ENCODE measurements around the gene MLXIP.

DNA sequence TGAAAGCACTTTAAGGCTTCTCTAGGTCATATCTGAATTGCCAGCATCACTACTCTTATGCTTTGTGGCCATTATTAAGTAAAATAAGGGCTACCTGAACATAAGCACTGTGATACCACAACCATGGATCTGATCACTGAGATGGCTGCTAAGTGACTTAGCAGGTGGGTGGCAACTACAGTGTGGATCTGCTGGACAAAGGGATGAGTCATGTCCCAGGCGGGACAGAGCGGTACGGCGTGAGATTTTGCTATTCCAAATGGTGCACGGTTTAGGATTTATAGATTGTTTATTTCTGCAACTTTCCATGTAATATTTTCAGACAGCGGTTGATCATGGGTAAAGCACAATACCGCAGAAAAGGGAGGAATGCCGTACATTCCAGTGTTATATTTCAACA is 39.4 kb downstream of the MLXIP start:
- TF ChIP-seq, protein P1, sequence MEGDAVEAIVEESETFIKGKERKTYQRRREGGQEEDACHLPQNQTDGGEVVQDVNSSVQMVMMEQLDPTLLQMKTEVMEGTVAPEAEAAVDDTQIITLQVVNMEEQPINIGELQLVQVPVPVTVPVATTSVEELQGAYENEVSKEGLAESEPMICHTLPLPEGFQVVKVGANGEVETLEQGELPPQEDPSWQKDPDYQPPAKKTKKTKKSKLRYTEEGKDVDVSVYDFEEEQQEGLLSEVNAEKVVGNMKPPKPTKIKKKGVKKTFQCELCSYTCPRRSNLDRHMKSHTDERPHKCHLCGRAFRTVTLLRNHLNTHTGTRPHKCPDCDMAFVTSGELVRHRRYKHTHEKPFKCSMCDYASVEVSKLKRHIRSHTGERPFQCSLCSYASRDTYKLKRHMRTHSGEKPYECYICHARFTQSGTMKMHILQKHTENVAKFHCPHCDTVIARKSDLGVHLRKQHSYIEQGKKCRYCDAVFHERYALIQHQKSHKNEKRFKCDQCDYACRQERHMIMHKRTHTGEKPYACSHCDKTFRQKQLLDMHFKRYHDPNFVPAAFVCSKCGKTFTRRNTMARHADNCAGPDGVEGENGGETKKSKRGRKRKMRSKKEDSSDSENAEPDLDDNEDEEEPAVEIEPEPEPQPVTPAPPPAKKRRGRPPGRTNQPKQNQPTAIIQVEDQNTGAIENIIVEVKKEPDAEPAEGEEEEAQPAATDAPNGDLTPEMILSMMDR (conservative IDR thresholded peaks at IDR 0.05; ENCODE audit: low read depth in 2 of 2): no peak
- TF ChIP-seq, protein P2, sequence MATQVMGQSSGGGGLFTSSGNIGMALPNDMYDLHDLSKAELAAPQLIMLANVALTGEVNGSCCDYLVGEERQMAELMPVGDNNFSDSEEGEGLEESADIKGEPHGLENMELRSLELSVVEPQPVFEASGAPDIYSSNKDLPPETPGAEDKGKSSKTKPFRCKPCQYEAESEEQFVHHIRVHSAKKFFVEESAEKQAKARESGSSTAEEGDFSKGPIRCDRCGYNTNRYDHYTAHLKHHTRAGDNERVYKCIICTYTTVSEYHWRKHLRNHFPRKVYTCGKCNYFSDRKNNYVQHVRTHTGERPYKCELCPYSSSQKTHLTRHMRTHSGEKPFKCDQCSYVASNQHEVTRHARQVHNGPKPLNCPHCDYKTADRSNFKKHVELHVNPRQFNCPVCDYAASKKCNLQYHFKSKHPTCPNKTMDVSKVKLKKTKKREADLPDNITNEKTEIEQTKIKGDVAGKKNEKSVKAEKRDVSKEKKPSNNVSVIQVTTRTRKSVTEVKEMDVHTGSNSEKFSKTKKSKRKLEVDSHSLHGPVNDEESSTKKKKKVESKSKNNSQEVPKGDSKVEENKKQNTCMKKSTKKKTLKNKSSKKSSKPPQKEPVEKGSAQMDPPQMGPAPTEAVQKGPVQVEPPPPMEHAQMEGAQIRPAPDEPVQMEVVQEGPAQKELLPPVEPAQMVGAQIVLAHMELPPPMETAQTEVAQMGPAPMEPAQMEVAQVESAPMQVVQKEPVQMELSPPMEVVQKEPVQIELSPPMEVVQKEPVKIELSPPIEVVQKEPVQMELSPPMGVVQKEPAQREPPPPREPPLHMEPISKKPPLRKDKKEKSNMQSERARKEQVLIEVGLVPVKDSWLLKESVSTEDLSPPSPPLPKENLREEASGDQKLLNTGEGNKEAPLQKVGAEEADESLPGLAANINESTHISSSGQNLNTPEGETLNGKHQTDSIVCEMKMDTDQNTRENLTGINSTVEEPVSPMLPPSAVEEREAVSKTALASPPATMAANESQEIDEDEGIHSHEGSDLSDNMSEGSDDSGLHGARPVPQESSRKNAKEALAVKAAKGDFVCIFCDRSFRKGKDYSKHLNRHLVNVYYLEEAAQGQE (IDR thresholded peaks at IDR 0.05; ENCODE audit: unreplicated experiment): no peak
- TF ChIP-seq EZH2 (IDR thresholded peaks at IDR 0.05; ENCODE audit: low read depth, unreplicated experiment): no peak
- TF ChIP-seq POLR2AphosphoS5 (IDR thresholded peaks at IDR 0.05; ENCODE audit: low read depth): no peak
- TF ChIP-seq EZH2phosphoT487 (IDR thresholded peaks at IDR 0.05; ENCODE audit: unreplicated experiment): no peak
- no peak for TF ChIP-seq CREB1 (CRISPR knock-in tag; IDR thresholded peaks at IDR 0.05; ENCODE audit: low read depth)
- TF ChIP-seq, protein P3, sequence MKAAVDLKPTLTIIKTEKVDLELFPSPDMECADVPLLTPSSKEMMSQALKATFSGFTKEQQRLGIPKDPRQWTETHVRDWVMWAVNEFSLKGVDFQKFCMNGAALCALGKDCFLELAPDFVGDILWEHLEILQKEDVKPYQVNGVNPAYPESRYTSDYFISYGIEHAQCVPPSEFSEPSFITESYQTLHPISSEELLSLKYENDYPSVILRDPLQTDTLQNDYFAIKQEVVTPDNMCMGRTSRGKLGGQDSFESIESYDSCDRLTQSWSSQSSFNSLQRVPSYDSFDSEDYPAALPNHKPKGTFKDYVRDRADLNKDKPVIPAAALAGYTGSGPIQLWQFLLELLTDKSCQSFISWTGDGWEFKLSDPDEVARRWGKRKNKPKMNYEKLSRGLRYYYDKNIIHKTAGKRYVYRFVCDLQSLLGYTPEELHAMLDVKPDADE (IDR thresholded peaks at IDR 0.05): no peak
- TF ChIP-seq, protein P4, sequence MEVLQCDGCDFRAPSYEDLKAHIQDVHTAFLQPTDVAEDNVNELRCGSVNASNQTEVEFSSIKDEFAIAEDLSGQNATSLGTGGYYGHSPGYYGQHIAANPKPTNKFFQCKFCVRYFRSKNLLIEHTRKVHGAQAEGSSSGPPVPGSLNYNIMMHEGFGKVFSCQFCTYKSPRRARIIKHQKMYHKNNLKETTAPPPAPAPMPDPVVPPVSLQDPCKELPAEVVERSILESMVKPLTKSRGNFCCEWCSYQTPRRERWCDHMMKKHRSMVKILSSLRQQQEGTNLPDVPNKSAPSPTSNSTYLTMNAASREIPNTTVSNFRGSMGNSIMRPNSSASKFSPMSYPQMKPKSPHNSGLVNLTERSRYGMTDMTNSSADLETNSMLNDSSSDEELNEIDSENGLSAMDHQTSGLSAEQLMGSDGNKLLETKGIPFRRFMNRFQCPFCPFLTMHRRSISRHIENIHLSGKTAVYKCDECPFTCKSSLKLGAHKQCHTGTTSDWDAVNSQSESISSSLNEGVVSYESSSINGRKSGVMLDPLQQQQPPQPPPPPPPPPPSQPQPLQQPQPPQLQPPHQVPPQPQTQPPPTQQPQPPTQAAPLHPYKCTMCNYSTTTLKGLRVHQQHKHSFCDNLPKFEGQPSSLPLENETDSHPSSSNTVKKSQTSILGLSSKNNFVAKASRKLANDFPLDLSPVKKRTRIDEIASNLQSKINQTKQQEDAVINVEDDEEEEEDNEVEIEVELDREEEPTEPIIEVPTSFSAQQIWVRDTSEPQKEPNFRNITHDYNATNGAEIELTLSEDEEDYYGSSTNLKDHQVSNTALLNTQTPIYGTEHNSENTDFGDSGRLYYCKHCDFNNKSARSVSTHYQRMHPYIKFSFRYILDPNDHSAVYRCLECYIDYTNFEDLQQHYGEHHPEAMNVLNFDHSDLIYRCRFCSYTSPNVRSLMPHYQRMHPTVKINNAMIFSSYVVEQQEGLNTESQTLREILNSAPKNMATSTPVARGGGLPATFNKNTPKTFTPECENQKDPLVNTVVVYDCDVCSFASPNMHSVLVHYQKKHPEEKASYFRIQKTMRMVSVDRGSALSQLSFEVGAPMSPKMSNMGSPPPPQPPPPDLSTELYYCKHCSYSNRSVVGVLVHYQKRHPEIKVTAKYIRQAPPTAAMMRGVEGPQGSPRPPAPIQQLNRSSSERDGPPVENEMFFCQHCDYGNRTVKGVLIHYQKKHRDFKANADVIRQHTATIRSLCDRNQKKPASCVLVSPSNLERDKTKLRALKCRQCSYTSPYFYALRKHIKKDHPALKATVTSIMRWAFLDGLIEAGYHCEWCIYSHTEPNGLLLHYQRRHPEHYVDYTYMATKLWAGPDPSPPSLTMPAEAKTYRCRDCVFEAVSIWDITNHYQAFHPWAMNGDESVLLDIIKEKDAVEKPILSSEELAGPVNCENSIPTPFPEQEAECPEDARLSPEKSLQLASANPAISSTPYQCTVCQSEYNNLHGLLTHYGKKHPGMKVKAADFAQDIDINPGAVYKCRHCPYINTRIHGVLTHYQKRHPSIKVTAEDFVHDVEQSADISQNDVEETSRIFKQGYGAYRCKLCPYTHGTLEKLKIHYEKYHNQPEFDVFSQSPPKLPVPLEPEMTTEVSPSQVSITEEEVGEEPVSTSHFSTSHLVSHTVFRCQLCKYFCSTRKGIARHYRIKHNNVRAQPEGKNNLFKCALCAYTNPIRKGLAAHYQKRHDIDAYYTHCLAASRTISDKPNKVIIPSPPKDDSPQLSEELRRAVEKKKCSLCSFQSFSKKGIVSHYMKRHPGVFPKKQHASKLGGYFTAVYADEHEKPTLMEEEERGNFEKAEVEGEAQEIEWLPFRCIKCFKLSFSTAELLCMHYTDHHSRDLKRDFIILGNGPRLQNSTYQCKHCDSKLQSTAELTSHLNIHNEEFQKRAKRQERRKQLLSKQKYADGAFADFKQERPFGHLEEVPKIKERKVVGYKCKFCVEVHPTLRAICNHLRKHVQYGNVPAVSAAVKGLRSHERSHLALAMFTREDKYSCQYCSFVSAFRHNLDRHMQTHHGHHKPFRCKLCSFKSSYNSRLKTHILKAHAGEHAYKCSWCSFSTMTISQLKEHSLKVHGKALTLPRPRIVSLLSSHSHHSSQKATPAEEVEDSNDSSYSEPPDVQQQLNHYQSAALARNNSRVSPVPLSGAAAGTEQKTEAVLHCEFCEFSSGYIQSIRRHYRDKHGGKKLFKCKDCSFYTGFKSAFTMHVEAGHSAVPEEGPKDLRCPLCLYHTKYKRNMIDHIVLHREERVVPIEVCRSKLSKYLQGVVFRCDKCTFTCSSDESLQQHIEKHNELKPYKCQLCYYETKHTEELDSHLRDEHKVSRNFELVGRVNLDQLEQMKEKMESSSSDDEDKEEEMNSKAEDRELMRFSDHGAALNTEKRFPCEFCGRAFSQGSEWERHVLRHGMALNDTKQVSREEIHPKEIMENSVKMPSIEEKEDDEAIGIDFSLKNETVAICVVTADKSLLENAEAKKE (CRISPR knock-in tag; IDR thresholded peaks at IDR 0.05): no peak
- no peak for TF ChIP-seq STAT1 (IDR thresholded peaks at IDR 0.05; ENCODE audit: unreplicated experiment)
- no peak for TF ChIP-seq ZNF114 (CRISPR knock-in tag; IDR thresholded peaks at IDR 0.05)
- TF ChIP-seq JUNB (IDR thresholded peaks at IDR 0.05; ENCODE audit: unreplicated experiment): no peak
- no peak for TF ChIP-seq ZNF331 (CRISPR knock-in tag; IDR thresholded peaks at IDR 0.05; ENCODE audit: low read depth)
